ENCODE measurements around the gene RRP15. TPM values are rescaled to one million over a fixed set of nuclear protein-coding genes. Genes with fewer than 3 reads are reported as not detected.

Gene RRP15
- total RNA-seq, 1 experiment from 2014 or later, result 36.0 TPM

DNA sequence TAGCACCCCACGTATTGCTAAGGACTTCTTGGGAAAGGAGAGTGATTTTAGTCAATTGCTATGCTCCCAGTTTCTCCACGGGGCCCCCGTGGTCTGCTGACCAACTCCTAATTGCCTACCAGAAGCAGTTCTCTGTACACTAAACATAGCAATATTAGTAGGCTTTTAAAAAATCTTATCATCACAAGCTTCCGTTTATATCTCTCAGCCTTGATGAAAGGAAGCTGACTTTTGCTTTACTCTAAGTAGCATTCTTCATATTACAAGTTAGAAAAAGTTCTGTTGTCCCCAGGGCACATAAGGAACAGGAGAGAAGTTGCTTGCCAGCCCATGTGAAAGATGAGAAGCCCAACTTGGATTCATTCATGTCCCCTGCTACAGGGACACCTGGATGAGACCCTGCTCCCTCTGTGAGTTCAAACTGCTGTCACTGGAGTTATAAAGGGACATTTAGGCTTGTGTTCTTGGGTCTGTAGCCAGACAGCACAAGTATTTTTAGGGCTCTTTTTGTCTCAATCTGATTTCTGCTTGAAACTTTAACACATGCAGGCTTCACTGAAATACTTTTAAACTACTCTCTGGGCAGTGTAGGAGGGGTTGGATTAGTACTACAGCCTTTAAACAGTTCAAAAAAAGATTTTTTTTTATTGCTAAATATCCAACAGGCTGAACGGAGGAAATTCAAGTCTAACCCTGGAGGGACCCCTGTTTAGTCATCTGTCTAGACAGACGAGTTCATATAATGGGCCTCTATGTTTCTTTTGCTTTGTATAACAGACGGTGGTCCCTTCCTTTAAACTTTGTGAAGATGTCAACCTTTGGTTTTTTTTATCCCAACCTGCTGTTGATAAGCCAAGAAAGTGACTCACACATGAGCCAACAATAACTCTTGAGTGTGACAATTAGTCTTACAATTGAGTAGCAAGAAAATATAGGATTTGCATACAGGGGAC is 89.6 kb downstream of the RRP15 start:
- TF ChIP-seq MYBL2 (CRISPR knock-in tag; IDR thresholded peaks at IDR 0.05), result no peak
- no peak for TF ChIP-seq ZNF423 (CRISPR knock-in tag; IDR thresholded peaks at IDR 0.05)
- TF ChIP-seq GABPB1 (CRISPR knock-in tag; IDR thresholded peaks at IDR 0.05), result no peak
- TF ChIP-seq NR1H2 (CRISPR knock-in tag; IDR thresholded peaks at IDR 0.05), result no peak
- no peak for TF ChIP-seq ZNF671 (CRISPR knock-in tag; IDR thresholded peaks at IDR 0.05)
- no peak for TF ChIP-seq NFYB (CRISPR knock-in tag; conservative IDR thresholded peaks at IDR 0.05; ENCODE audit: low read depth)
- TF ChIP-seq, protein P1, sequence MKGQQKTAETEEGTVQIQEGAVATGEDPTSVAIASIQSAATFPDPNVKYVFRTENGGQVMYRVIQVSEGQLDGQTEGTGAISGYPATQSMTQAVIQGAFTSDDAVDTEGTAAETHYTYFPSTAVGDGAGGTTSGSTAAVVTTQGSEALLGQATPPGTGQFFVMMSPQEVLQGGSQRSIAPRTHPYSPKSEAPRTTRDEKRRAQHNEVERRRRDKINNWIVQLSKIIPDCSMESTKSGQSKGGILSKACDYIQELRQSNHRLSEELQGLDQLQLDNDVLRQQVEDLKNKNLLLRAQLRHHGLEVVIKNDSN (CRISPR knock-in tag; IDR thresholded peaks at IDR 0.05), result no peak
- no peak for TF ChIP-seq ZNF263 (CRISPR knock-in tag; IDR thresholded peaks at IDR 0.05; ENCODE audit: low read depth)
- no peak for TF ChIP-seq JAZF1 (CRISPR knock-in tag; IDR thresholded peaks at IDR 0.05)
- TF ChIP-seq TEAD4 (CRISPR knock-in tag; IDR thresholded peaks at IDR 0.05), result no peak
- no peak for TF ChIP-seq GTF2I (CRISPR knock-in tag; conservative IDR thresholded peaks at IDR 0.05)
- no peak for TF ChIP-seq TCF7 (CRISPR knock-in tag; IDR thresholded peaks at IDR 0.05; ENCODE audit: low read depth)
- ATAC-seq, result no peak
- peaks cover 6% of the 10 kb centered on the region; the same call in 1 of the 2 replicates for H3K4me1 Mint-ChIP-seq
- no peaks in the 10 kb centered on the region for H3K36me3 Mint-ChIP-seq
- no peaks in the 10 kb centered on the region for H3K27me3 Mint-ChIP-seq (ENCODE audit: low read depth)
- DNase-seq (ENCODE audit: low spot score), result no peak
- no peak overlapping the region for H3K4me3 Mint-ChIP-seq
- ChIA-PET POLR2A (no interaction called here), CTCF (no interaction called here)
- no peak overlapping the region for H3K27ac Mint-ChIP-seq
- H3K9me3 Mint-ChIP-seq, result no peaks in the 10 kb centered on the region

DNA sequence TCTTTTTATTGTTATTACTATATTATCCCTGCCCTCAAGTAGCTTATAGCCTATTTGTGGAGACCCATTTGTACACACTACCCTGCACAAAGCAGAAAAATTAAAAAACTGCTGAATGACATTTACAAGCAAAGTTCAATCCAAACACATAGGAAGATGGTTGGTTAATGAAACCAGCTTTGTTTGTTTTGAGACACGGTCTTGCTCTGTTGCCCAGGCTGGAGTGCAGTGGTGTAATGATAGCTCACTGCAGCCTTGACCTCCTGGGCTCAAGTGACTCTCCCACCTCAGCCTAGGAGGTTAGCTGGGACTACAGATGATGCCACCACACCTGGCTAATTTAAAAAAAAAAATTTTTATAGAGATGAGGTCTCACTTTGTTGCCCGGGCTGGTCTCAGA is 91.6 kb downstream of the RRP15 start:
- Mint-ChIP-seq H3K4me3 (no peak overlapping the region), H3K27ac (no peak overlapping the region), H3K27me3 (ENCODE audit: low read depth) (no peaks in the 10 kb centered on the region), H3K9me3 (no peaks in the 10 kb centered on the region), H3K36me3 (no peaks in the 10 kb centered on the region), H3K4me1 (peaks cover 11% of the 10 kb centered on the region)
- DNase-seq (ENCODE audit: low spot score), result no peak
- POLR2A ChIA-PET, result no interaction called here
- CTCF ChIA-PET, result no interaction called here
- ATAC-seq, result no peak
- TF ChIP-seq NR1H2 (CRISPR knock-in tag; IDR thresholded peaks at IDR 0.05) (no peak), TEAD1 (CRISPR knock-in tag; IDR thresholded peaks at IDR 0.05) (no peak), ZBTB21 (CRISPR knock-in tag; IDR thresholded peaks at IDR 0.05; ENCODE audit: borderline replicate concordance) (no peak), JUN (CRISPR knock-in tag; IDR thresholded peaks at IDR 0.05) (no peak), ELF4 (CRISPR knock-in tag; IDR thresholded peaks at IDR 0.05; ENCODE audit: low read depth) (no peak), GRHL2 (CRISPR knock-in tag; IDR thresholded peaks at IDR 0.05; ENCODE audit: insufficient replicate concordance, severe bottlenecking) (no peak), CREB1 (CRISPR knock-in tag; IDR thresholded peaks at IDR 0.05) (no peak)
- TF ChIP-seq, protein P2, sequence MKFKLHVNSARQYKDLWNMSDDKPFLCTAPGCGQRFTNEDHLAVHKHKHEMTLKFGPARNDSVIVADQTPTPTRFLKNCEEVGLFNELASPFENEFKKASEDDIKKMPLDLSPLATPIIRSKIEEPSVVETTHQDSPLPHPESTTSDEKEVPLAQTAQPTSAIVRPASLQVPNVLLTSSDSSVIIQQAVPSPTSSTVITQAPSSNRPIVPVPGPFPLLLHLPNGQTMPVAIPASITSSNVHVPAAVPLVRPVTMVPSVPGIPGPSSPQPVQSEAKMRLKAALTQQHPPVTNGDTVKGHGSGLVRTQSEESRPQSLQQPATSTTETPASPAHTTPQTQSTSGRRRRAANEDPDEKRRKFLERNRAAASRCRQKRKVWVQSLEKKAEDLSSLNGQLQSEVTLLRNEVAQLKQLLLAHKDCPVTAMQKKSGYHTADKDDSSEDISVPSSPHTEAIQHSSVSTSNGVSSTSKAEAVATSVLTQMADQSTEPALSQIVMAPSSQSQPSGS (CRISPR knock-in tag; IDR thresholded peaks at IDR 0.05; ENCODE audit: borderline replicate concordance, low read depth), result no peak
- TF ChIP-seq, protein P3, sequence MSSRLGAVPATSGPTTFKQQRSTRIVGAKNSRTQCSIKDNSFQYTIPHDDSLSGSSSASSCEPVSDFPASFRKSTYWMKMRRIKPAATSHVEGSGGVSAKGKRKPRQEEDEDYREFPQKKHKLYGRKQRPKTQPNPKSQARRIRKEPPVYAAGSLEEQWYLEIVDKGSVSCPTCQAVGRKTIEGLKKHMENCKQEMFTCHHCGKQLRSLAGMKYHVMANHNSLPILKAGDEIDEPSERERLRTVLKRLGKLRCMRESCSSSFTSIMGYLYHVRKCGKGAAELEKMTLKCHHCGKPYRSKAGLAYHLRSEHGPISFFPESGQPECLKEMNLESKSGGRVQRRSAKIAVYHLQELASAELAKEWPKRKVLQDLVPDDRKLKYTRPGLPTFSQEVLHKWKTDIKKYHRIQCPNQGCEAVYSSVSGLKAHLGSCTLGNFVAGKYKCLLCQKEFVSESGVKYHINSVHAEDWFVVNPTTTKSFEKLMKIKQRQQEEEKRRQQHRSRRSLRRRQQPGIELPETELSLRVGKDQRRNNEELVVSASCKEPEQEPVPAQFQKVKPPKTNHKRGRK (CRISPR knock-in tag; IDR thresholded peaks at IDR 0.05; ENCODE audit: borderline replicate concordance), result no peak
- TF ChIP-seq, protein P4, sequence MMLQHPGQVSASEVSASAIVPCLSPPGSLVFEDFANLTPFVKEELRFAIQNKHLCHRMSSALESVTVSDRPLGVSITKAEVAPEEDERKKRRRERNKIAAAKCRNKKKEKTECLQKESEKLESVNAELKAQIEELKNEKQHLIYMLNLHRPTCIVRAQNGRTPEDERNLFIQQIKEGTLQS (CRISPR knock-in tag; conservative IDR thresholded peaks at IDR 0.05), result no peak
- TF ChIP-seq, protein P5, sequence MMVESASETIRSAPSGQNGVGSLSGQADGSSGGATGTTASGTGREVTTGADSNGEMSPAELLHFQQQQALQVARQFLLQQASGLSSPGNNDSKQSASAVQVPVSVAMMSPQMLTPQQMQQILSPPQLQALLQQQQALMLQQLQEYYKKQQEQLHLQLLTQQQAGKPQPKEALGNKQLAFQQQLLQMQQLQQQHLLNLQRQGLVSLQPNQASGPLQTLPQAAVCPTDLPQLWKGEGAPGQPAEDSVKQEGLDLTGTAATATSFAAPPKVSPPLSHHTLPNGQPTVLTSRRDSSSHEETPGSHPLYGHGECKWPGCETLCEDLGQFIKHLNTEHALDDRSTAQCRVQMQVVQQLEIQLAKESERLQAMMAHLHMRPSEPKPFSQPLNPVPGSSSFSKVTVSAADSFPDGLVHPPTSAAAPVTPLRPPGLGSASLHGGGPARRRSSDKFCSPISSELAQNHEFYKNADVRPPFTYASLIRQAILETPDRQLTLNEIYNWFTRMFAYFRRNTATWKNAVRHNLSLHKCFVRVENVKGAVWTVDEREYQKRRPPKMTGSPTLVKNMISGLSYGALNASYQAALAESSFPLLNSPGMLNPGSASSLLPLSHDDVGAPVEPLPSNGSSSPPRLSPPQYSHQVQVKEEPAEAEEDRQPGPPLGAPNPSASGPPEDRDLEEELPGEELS (CRISPR knock-in tag; IDR thresholded peaks at IDR 0.05), result no peak
- TF ChIP-seq, protein P6, sequence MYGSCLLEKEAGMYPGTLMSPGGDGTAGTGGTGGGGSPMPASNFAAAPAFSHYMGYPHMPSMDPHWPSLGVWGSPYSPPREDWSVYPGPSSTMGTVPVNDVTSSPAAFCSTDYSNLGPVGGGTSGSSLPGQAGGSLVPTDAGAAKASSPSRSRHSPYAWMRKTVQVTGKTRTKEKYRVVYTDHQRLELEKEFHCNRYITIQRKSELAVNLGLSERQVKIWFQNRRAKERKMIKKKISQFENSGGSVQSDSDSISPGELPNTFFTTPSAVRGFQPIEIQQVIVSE (CRISPR knock-in tag; IDR thresholded peaks at IDR 0.05; ENCODE audit: borderline replicate concordance), result no peak
- TF ChIP-seq, protein P7, sequence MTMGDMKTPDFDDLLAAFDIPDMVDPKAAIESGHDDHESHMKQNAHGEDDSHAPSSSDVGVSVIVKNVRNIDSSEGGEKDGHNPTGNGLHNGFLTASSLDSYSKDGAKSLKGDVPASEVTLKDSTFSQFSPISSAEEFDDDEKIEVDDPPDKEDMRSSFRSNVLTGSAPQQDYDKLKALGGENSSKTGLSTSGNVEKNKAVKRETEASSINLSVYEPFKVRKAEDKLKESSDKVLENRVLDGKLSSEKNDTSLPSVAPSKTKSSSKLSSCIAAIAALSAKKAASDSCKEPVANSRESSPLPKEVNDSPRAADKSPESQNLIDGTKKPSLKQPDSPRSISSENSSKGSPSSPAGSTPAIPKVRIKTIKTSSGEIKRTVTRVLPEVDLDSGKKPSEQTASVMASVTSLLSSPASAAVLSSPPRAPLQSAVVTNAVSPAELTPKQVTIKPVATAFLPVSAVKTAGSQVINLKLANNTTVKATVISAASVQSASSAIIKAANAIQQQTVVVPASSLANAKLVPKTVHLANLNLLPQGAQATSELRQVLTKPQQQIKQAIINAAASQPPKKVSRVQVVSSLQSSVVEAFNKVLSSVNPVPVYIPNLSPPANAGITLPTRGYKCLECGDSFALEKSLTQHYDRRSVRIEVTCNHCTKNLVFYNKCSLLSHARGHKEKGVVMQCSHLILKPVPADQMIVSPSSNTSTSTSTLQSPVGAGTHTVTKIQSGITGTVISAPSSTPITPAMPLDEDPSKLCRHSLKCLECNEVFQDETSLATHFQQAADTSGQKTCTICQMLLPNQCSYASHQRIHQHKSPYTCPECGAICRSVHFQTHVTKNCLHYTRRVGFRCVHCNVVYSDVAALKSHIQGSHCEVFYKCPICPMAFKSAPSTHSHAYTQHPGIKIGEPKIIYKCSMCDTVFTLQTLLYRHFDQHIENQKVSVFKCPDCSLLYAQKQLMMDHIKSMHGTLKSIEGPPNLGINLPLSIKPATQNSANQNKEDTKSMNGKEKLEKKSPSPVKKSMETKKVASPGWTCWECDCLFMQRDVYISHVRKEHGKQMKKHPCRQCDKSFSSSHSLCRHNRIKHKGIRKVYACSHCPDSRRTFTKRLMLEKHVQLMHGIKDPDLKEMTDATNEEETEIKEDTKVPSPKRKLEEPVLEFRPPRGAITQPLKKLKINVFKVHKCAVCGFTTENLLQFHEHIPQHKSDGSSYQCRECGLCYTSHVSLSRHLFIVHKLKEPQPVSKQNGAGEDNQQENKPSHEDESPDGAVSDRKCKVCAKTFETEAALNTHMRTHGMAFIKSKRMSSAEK (CRISPR knock-in tag; IDR thresholded peaks at IDR 0.05; ENCODE audit: borderline replicate concordance), result no peak

Measured in WTC11 (cell line).